H9 (cell line): ENCODE data around the gene USP3. TPM values are rescaled to one million over a fixed set of nuclear protein-coding genes. Genes with fewer than 3 reads are reported as not detected.
A peak's percentile ranks its signal among the peaks of the same experiment; 100 is the strongest.

Experiments
- DNase-seq: peaks from one replicate; pipeline ENCODE4 v3.0.0-alpha.2; 2017
- H2AFZ ChIP-seq: one replicate; pipeline ENCODE4 v1.6.1; 2013; ENCODE audit warnings: mild to moderate bottlenecking, low read length, control low read depth, moderate library complexity
- H2AK5ac ChIP-seq: 2 replicates; pipeline ENCODE4 v1.6.1; 2013; ENCODE audit warnings: low read length, control low read depth, mixed read lengths; ENCODE audit not compliant: insufficient read length
- H2BK120ac ChIP-seq: one replicate; pipeline ENCODE4 v1.6.1; 2013; ENCODE audit warnings: low read depth, mild to moderate bottlenecking, low read length, control low read depth, inconsistent platforms; ENCODE audit not compliant: poor library complexity, severe bottlenecking
- H2BK12ac ChIP-seq: 2 replicates; pipeline ENCODE4 v1.6.1; 2013; ENCODE audit warnings: low read length, control low read depth, mixed read lengths, low read depth; ENCODE audit not compliant: insufficient read length
- H2BK15ac ChIP-seq: 2 replicates; pipeline ENCODE4 v1.6.1; 2013; ENCODE audit warnings: low read depth, low read length, control low read depth
- H2BK20ac ChIP-seq: one replicate; pipeline ENCODE4 v1.6.1; 2013; ENCODE audit warnings: low read depth, mild to moderate bottlenecking, low read length, control low read depth, inconsistent platforms; ENCODE audit not compliant: poor library complexity, severe bottlenecking
- H2BK5ac ChIP-seq: 2 replicates; pipeline ENCODE4 v1.6.1; 2013; ENCODE audit warnings: low read length, control low read depth, mixed read lengths; ENCODE audit not compliant: insufficient read length
- H3K14ac ChIP-seq: 2 replicates; pipeline ENCODE4 v1.6.1; 2013; ENCODE audit warnings: low read length, control low read depth; ENCODE audit not compliant: insufficient read depth
- H3K18ac ChIP-seq: 2 replicates; pipeline ENCODE4 v1.6.1; 2013; ENCODE audit warnings: low read depth, mild to moderate bottlenecking, mixed read lengths, low read length, control low read depth; ENCODE audit not compliant: insufficient read length
- H3K23ac ChIP-seq: 2 replicates; pipeline ENCODE4 v1.6.1; 2013; ENCODE audit warnings: low read length, control low read depth, mixed read lengths, low read depth; ENCODE audit not compliant: insufficient read length
- H3K23me2 ChIP-seq: 2 replicates; pipeline ENCODE4 v1.6.1; 2013; ENCODE audit warnings: low read depth, mild to moderate bottlenecking, mixed read lengths, low read length, control low read depth; ENCODE audit not compliant: insufficient read length, poor library complexity, severe bottlenecking
- H3K27ac ChIP-seq: 2 replicates; pipeline ENCODE4 v1.5.1; 2013; ENCODE audit warnings: low read length, control low read depth, mixed read lengths, low read depth; ENCODE audit not compliant: insufficient read length
- H3K27me3 ChIP-seq: 2 replicates; pipeline ENCODE4 v1.6.1; 2013; ENCODE audit warnings: low read length, control low read depth, inconsistent platforms; ENCODE audit not compliant: insufficient read depth
- H3K4ac ChIP-seq: 2 replicates; pipeline ENCODE4 v1.6.1; 2013; ENCODE audit warnings: low read depth, mild to moderate bottlenecking, control low read depth, inconsistent platforms, low read length, moderate library complexity
- H3K4me1 ChIP-seq: 2 replicates; pipeline ENCODE4 v1.6.1; 2013; ENCODE audit warnings: low read length, control low read depth, inconsistent platforms; ENCODE audit not compliant: insufficient read depth
- H3K4me2 ChIP-seq: 2 replicates; pipeline ENCODE4 v1.6.1; 2013; ENCODE audit warnings: low read length, control low read depth, mixed read lengths; ENCODE audit not compliant: insufficient read length, insufficient read depth
- H3K56ac ChIP-seq: 2 replicates; pipeline ENCODE4 v1.6.1; 2013; ENCODE audit warnings: low read depth, mild to moderate bottlenecking, mixed read lengths, low read length, control low read depth; ENCODE audit not compliant: insufficient read length
- H3K79me1 ChIP-seq: 2 replicates; pipeline ENCODE4 v1.6.1; 2013; ENCODE audit warnings: low read depth, mild to moderate bottlenecking, moderate library complexity, low read length, control low read depth, inconsistent platforms; ENCODE audit not compliant: insufficient read depth, poor library complexity, severe bottlenecking
- H3K79me2 ChIP-seq: 2 replicates; pipeline ENCODE4 v1.6.1; 2013; ENCODE audit warnings: low read length, control low read depth, inconsistent platforms; ENCODE audit not compliant: insufficient read depth
- H3K9ac ChIP-seq: 2 replicates; pipeline ENCODE4 v1.6.1; 2013; ENCODE audit warnings: low read length, control low read depth, mixed read lengths; ENCODE audit not compliant: insufficient read length; ENCODE audit errors: extremely low read depth
- H3K9me3 ChIP-seq: one replicate; pipeline ENCODE4 v1.6.1; 2013; ENCODE audit warnings: low read depth, low read length, inconsistent platforms; ENCODE audit not compliant: control insufficient read depth
- H3T11ph ChIP-seq: one replicate; pipeline ENCODE4 v1.6.1; 2013; ENCODE audit warnings: mild to moderate bottlenecking, low read length, control low read depth, inconsistent platforms
- H4K20me1 ChIP-seq: one replicate; pipeline ENCODE4 v1.6.1; 2013; ENCODE audit not compliant: control insufficient read depth, insufficient read length, insufficient read depth
- H4K5ac ChIP-seq: 2 replicates; pipeline ENCODE4 v1.6.1; 2013; ENCODE audit warnings: low read depth, mild to moderate bottlenecking, mixed read lengths, low read length, control low read depth; ENCODE audit not compliant: insufficient read length
- H4K8ac ChIP-seq: replicated peaks from 2 replicates; pipeline ENCODE4 v1.6.1; 2013; ENCODE audit warnings: low read length, control low read depth, mixed read lengths, low read depth; ENCODE audit not compliant: insufficient read length
- H4K91ac ChIP-seq: 2 replicates; pipeline ENCODE4 v1.6.1; 2013; ENCODE audit warnings: low read depth, mild to moderate bottlenecking, moderate library complexity, mixed read lengths, low read length, control low read depth; ENCODE audit not compliant: insufficient read length
- H3K27ac Mint-ChIP-seq, 3 experiments: 2 replicates in 2 of 3; 3 replicates in 1 of 3; pipeline ENCODE4 v1.8.0; 2020 to 2021; ENCODE audit warnings: mixed read lengths in 3 of 3, mild to moderate bottlenecking in 1 of 3, moderate library complexity in 1 of 3
- H3K27me3 Mint-ChIP-seq: 2 replicates; pipeline ENCODE4 v1.8.0; 2021; ENCODE audit warnings: low read depth, mild to moderate bottlenecking, moderate library complexity, mixed read lengths
- H3K36me3 Mint-ChIP-seq, 3 experiments: 2 replicates in 2 of 3; 3 replicates in 1 of 3; pipeline ENCODE4 v1.8.0; 2020 to 2021; ENCODE audit warnings: low read depth in 3 of 3, mixed read lengths in 3 of 3; ENCODE audit not compliant: insufficient read depth in 1 of 3
- H3K4me1 Mint-ChIP-seq, 2 experiments: 2 replicates each; pipeline ENCODE4 v1.8.0; 2020; ENCODE audit warnings: mixed read lengths in 2 of 2
- H3K4me3 Mint-ChIP-seq, 2 experiments: 2 replicates in 1 of 2; 3 replicates in 1 of 2; pipeline ENCODE4 v1.8.0; 2020 to 2021; ENCODE audit warnings: mild to moderate bottlenecking in 2 of 2, mixed read lengths in 2 of 2, moderate library complexity in 1 of 2
- H3K9me3 Mint-ChIP-seq, 2 experiments: 2 replicates in 1 of 2; 3 replicates in 1 of 2; pipeline ENCODE4 v1.8.0; 2020; ENCODE audit warnings: mild to moderate bottlenecking in 2 of 2, mixed read lengths in 2 of 2, moderate library complexity in 1 of 2
- WGBS: extraction: QIAGEN DNeasy Blood & Tissue Kit; methylation state at CpG from one replicate; pipeline ENCODE4 v1.1.7; 2013; ENCODE audit warnings: missing lambda C conversion rate, low lambda C conversion rate, mixed read lengths; ENCODE audit not compliant: insufficient read length; ENCODE audit errors: extremely low coverage; 5-methylcytosine and 5-hydroxymethylcytosine counted together
- total RNA-seq: library from RNA; stranded (reverse); gene quantifications from 2 replicates; pipeline ENCODE4 v1.2.1, GENCODE V29; 2021
- TF ChIP-seq, protein P1 (sequence below): fragments of 200-600 bp; sonication (generic); conservative IDR thresholded peaks from 3 replicates; pipeline ENCODE4 v1.8.0; 2021; ENCODE audit warnings: antibody characterized with exemption, mild to moderate bottlenecking

USP3 gene
- total RNA-seq, 1 experiment from 2014 or later = 14.2 TPM

GRCh38 chr15:63560741-63561448 lies 56.5 kb downstream of the USP3 start:
- TF ChIP-seq, protein P1, sequence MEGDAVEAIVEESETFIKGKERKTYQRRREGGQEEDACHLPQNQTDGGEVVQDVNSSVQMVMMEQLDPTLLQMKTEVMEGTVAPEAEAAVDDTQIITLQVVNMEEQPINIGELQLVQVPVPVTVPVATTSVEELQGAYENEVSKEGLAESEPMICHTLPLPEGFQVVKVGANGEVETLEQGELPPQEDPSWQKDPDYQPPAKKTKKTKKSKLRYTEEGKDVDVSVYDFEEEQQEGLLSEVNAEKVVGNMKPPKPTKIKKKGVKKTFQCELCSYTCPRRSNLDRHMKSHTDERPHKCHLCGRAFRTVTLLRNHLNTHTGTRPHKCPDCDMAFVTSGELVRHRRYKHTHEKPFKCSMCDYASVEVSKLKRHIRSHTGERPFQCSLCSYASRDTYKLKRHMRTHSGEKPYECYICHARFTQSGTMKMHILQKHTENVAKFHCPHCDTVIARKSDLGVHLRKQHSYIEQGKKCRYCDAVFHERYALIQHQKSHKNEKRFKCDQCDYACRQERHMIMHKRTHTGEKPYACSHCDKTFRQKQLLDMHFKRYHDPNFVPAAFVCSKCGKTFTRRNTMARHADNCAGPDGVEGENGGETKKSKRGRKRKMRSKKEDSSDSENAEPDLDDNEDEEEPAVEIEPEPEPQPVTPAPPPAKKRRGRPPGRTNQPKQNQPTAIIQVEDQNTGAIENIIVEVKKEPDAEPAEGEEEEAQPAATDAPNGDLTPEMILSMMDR = no peak
- H3K14ac ChIP-seq = no peak overlapping the region
- no peak overlapping the region for H3K56ac ChIP-seq
- no peak overlapping the region for H2BK20ac ChIP-seq
- H3K4me1 ChIP-seq = peaks cover 16% of the 10 kb centered on the region
- no peaks in the 10 kb centered on the region for H3K79me2 ChIP-seq
- no peak overlapping the region for H2BK120ac ChIP-seq
- H3K79me1 ChIP-seq = no peaks in the 10 kb centered on the region
- peak overlapping the region in 1 of 3 experiments; percentile 47; a peak in 1 of 7 replicates for H3K27ac Mint-ChIP-seq
- no peak overlapping the region for H4K8ac ChIP-seq
- H3K4me1 Mint-ChIP-seq = peaks cover 21 to 32% of the 10 kb centered on the region in 2 experiments
- no peak overlapping the region for H2BK15ac ChIP-seq
- no peak overlapping the region for H3K9ac ChIP-seq
- no peaks in the 10 kb centered on the region for H3K27me3 ChIP-seq
- whole genome bisulfite sequencing = no CpG with 5 or more reads among the region's 6 CpGs
- no peak overlapping the region for H3K4me2 ChIP-seq
- no peak overlapping the region for H4K91ac ChIP-seq
- H2BK12ac ChIP-seq = no peak overlapping the region
- H3K18ac ChIP-seq = peak overlapping the region; percentile 5
- no peaks in the 10 kb centered on the region for H4K20me1 ChIP-seq
- DNase-seq = no peak
- H2AK5ac ChIP-seq = no peak overlapping the region
- H3K23ac ChIP-seq = no peak overlapping the region
- H3K9me3 Mint-ChIP-seq = no peaks in the 10 kb centered on the region
- no peak overlapping the region for H3K27ac ChIP-seq
- no peaks in the 10 kb centered on the region for H3K9me3 ChIP-seq
- no peak overlapping the region for H2AFZ ChIP-seq
- H3K27me3 Mint-ChIP-seq = no peaks in the 10 kb centered on the region
- H4K5ac ChIP-seq = no peak overlapping the region
- no peaks in the 10 kb centered on the region for H3K23me2 ChIP-seq
- no peak overlapping the region for H3K4ac ChIP-seq
- no peak overlapping the region for H3K4me3 Mint-ChIP-seq
- peaks cover 2 to 21% (median 11%) of the 10 kb centered on the region in 3 experiments; a peak in 5 of 7 replicates for H3K36me3 Mint-ChIP-seq
- H3T11ph ChIP-seq = no peak overlapping the region
- H2BK5ac ChIP-seq = no peak overlapping the region
